H1 (cell line): ENCODE measurements around the gene CX3CL1. TPM values are rescaled to one million over a fixed set of nuclear protein-coding genes. Genes with fewer than 3 reads are reported as not detected.

Experiments used
- CTCF ChIA-PET: fragments of 300-600 bp; sonication (Branson Sonifier 250); formaldehyde crosslinking; loops from one replicate; lab custom pipeline; 2021; ENCODE audit not compliant: partially characterized antibody; lab: Charles Lee
- POLR2A ChIA-PET: fragments of 300-600 bp; sonication (Branson Sonifier 250); formaldehyde crosslinking; loops from one replicate; lab custom pipeline; 2021; ENCODE audit warnings: inconsistent platforms; ENCODE audit not compliant: partially characterized antibody; lab: Charles Lee
- DNase-seq, 2 experiments: peaks; one replicate each; pipeline versions ENCODE4 v3.0.0 to v3.0.0-alpha.2; 2010 to 2022; ENCODE audit warnings: low spot score in 2 of 2, low read depth in 1 of 2, mixed read lengths in 1 of 2
- FAIRE-seq: peaks from 2 replicates; lab custom pipeline; 2011; peaks lifted over from hg19 to GRCh38; lab: Jason Lieb, UNC
- H2AFZ ChIP-seq: 2 replicates; pipeline ENCODE4 v1.8.1; 2012; ENCODE audit warnings: low read length, inconsistent platforms
- H2AK5ac ChIP-seq: 2 replicates; pipeline ENCODE4 v1.6.1; 2013; ENCODE audit warnings: low read depth, low read length
- H2BK120ac ChIP-seq: replicated peaks from 2 replicates; pipeline ENCODE3; 2013; ENCODE audit warnings: low read depth, low read length, inconsistent platforms
- H2BK12ac ChIP-seq: 2 replicates; pipeline ENCODE4 v1.6.1; 2013; ENCODE audit warnings: low read depth, low read length
- H2BK15ac ChIP-seq: 2 replicates; pipeline ENCODE4 v1.6.1; 2013; ENCODE audit warnings: low read length
- H2BK20ac ChIP-seq: 2 replicates; pipeline ENCODE4 v1.6.1; 2013; ENCODE audit warnings: low read length
- H2BK5ac ChIP-seq: 2 replicates; pipeline ENCODE4 v1.6.1; 2013; ENCODE audit warnings: low read depth, low read length
- H3K14ac ChIP-seq: 2 replicates; pipeline ENCODE4 v1.6.1; 2013; ENCODE audit warnings: inconsistent platforms; ENCODE audit not compliant: insufficient read length
- H3K18ac ChIP-seq: 2 replicates; pipeline ENCODE4 v1.6.1; 2013; ENCODE audit warnings: low read length; ENCODE audit errors: extremely low read depth
- H3K23ac ChIP-seq: 2 replicates; pipeline ENCODE4 v1.6.1; 2013; ENCODE audit warnings: inconsistent platforms; ENCODE audit not compliant: insufficient read length
- H3K23me2 ChIP-seq: 2 replicates; pipeline ENCODE4 v1.6.1; 2013; ENCODE audit warnings: low read depth, low read length
- H3K27ac ChIP-seq: 2 replicates; pipeline ENCODE4 v1.6.1; 2011; ENCODE audit warnings: low read depth, low read length, inconsistent platforms
- H3K27me3 ChIP-seq, 4 experiments: replicated peaks in 1 of 4; 1 replicate in 1 of 4; 2 replicates in 3 of 4; pipeline versions ENCODE4 v1.6.1 to v1.8.1; 2011 to 2013; ENCODE audit warnings: low read length in 3 of 4, mild to moderate bottlenecking in 3 of 4, inconsistent platforms in 2 of 4, mixed read lengths in 2 of 4, moderate library complexity in 1 of 4; ENCODE audit not compliant: control insufficient read depth in 3 of 4, insufficient read depth in 3 of 4; ENCODE audit errors: extremely low read depth in 1 of 4
- H3K36me3 ChIP-seq, 4 experiments: 2 replicates each; pipeline versions ENCODE4 v1.6.1 to v1.8.1; 2011 to 2013; ENCODE audit warnings: mild to moderate bottlenecking in 4 of 4, low read length in 3 of 4, moderate library complexity in 2 of 4, control low read depth in 1 of 4, inconsistent platforms in 1 of 4; ENCODE audit not compliant: insufficient read depth in 4 of 4, control insufficient read depth in 2 of 4
- H3K4ac ChIP-seq: replicated peaks from 2 replicates; pipeline ENCODE3; 2013; ENCODE audit warnings: low read length, low read depth, mixed read lengths, inconsistent platforms; ENCODE audit not compliant: insufficient read length
- H3K4me1 ChIP-seq, 4 experiments: replicated peaks in 1 of 4; 1 replicate in 1 of 4; 2 replicates in 3 of 4; pipeline versions ENCODE4 v1.6.1 to v1.8.1; 2011 to 2013; ENCODE audit warnings: low read length in 3 of 4, inconsistent platforms in 2 of 4, mixed read lengths in 1 of 4; ENCODE audit not compliant: insufficient read depth in 4 of 4, control insufficient read depth in 3 of 4
- H3K4me2 ChIP-seq, 2 experiments: 2 replicates each; pipeline versions ENCODE4 v1.6.1 to v1.8.1; 2011 to 2013; ENCODE audit warnings: low read depth in 2 of 2, low read length in 2 of 2, control low read depth in 1 of 2, inconsistent platforms in 1 of 2, mild to moderate bottlenecking in 1 of 2; ENCODE audit not compliant: insufficient read depth in 1 of 2
- H3K4me3 ChIP-seq, 4 experiments: fragments of 200-600, 300-600 bp in 1 of 4; sonication (generic), shearing (Covaris generic), sonication (Bioruptor Twin) in 1 of 4; 2 replicates each; pipeline versions ENCODE4 v1.5.1 to v1.8.1; 2011 to 2016; ENCODE audit warnings: low read length in 4 of 4, low read depth in 3 of 4, control low read depth in 2 of 4, inconsistent platforms in 2 of 4, mild to moderate bottlenecking in 2 of 4, mixed read lengths in 1 of 4, moderate library complexity in 1 of 4; ENCODE audit not compliant: insufficient read depth in 2 of 4; ENCODE audit errors: extremely low read depth in 1 of 4
- H3K56ac ChIP-seq: replicated peaks from 2 replicates; pipeline ENCODE3; 2013; ENCODE audit warnings: low read depth, mild to moderate bottlenecking, mixed read lengths, low read length, inconsistent platforms; ENCODE audit not compliant: insufficient read length
- H3K79me1 ChIP-seq: 2 replicates; pipeline ENCODE4 v1.6.1; 2013; ENCODE audit warnings: low read depth, low read length, control low read depth
- H3K79me2 ChIP-seq, 2 experiments: 2 replicates each; pipeline versions ENCODE4 v1.6.1 to v1.8.1; 2012 to 2013; ENCODE audit warnings: low read length in 2 of 2, mild to moderate bottlenecking in 2 of 2, inconsistent platforms in 1 of 2; ENCODE audit not compliant: insufficient read depth in 2 of 2, control insufficient read depth in 1 of 2
- H3K9ac ChIP-seq, 4 experiments: replicated peaks in 1 of 4; 1 replicate in 1 of 4; 2 replicates in 3 of 4; pipeline versions ENCODE4 v1.6.1 to v1.8.1; 2011 to 2013; ENCODE audit warnings: low read depth in 3 of 4, low read length in 3 of 4, control low read depth in 2 of 4, mild to moderate bottlenecking in 2 of 4, moderate library complexity in 2 of 4, inconsistent platforms in 1 of 4; ENCODE audit errors: extremely low read depth in 1 of 4
- H3K9me3 ChIP-seq, 2 experiments: 2 replicates each; pipeline versions ENCODE4 v1.6.1 to v1.8.1; 2012 to 2013; ENCODE audit warnings: mild to moderate bottlenecking in 2 of 2, moderate library complexity in 2 of 2, control low read depth in 1 of 2, inconsistent platforms in 1 of 2, low read depth in 1 of 2, low read length in 1 of 2, mixed read lengths in 1 of 2; ENCODE audit not compliant: insufficient read depth in 2 of 2
- H4K20me1 ChIP-seq, 2 experiments: replicated peaks in 1 of 2; 2 replicates each; pipeline versions ENCODE3 to v1.8.1; 2011 to 2013; ENCODE audit warnings: inconsistent platforms in 2 of 2, low read length in 2 of 2, mild to moderate bottlenecking in 1 of 2; ENCODE audit not compliant: insufficient read depth in 2 of 2, control insufficient read depth in 1 of 2
- H4K5ac ChIP-seq: 2 replicates; pipeline ENCODE4 v1.6.1; 2013; ENCODE audit warnings: low read length, low read depth, mixed read lengths, inconsistent platforms; ENCODE audit not compliant: insufficient read length
- H4K8ac ChIP-seq: 2 replicates; pipeline ENCODE4 v1.8.0; 2013; ENCODE audit warnings: mild to moderate bottlenecking, moderate library complexity, low read length, inconsistent platforms; ENCODE audit not compliant: insufficient read depth; ENCODE audit errors: extremely low read depth
- H4K91ac ChIP-seq: replicated peaks from 2 replicates; pipeline ENCODE3; 2013; ENCODE audit warnings: low read length, mixed read lengths, inconsistent platforms; ENCODE audit not compliant: insufficient read length
- CTCF ChIP-seq, 3 experiments: IDR thresholded peaks; 1 replicate in 2 of 3; 2 replicates in 1 of 3; pipeline versions ENCODE4 v1.5.1 to v1.6.1; 2011; ENCODE audit warnings: low read length in 3 of 3, mild to moderate bottlenecking in 3 of 3, inconsistent platforms in 2 of 3, low read depth in 1 of 3, moderate library complexity in 1 of 3; ENCODE audit not compliant: insufficient read depth in 1 of 3; ENCODE audit errors: control extremely low read depth in 1 of 3
- HDAC2 ChIP-seq, 2 experiments: fragments of 300-600 bp in 1 of 2; sonication (generic) in 1 of 2; IDR thresholded peaks; 2 replicates each; pipeline ENCODE4 v1.6.1; 2011 to 2012; ENCODE audit warnings: low read depth in 2 of 2, low read length in 2 of 2, mild to moderate bottlenecking in 2 of 2, moderate library complexity in 2 of 2, borderline replicate concordance in 1 of 2, inconsistent platforms in 1 of 2
- RAD21 ChIP-seq, 2 experiments: IDR thresholded peaks in 1 of 2; conservative IDR thresholded peaks in 1 of 2; 2 replicates each; pipeline ENCODE4 v1.6.1; 2011; ENCODE audit warnings: low read depth in 2 of 2, low read length in 2 of 2, improper control_type of control experiment in 1 of 2, inconsistent platforms in 1 of 2, mild to moderate bottlenecking in 1 of 2, moderate library complexity in 1 of 2
- RFX5 ChIP-seq: IDR thresholded peaks from 2 replicates; pipeline ENCODE4 v1.6.1; 2011; ENCODE audit warnings: low read depth, low read length, improper control_type of control experiment, borderline replicate concordance
- SIRT6 ChIP-seq: IDR thresholded peaks from one replicate; pipeline ENCODE4 v1.7.1; 2012; ENCODE audit warnings: low read length, inconsistent platforms
- USF2 ChIP-seq: IDR thresholded peaks from 2 replicates; pipeline ENCODE4 v1.6.1; 2011; ENCODE audit warnings: low read length, improper control_type of control experiment
- YY1 ChIP-seq: IDR thresholded peaks from 2 replicates; pipeline ENCODE4 v1.6.1; 2011; ENCODE audit warnings: low read depth, mild to moderate bottlenecking, low read length
- WGBS, 2 experiments: shearing (Covaris generic) in 1 of 2; methylation state at CpG; one replicate each; pipeline versions ENCODE4 v1.1.6 to v1.1.7; 2013 to 2015; ENCODE audit warnings: low lambda C conversion rate in 2 of 2, mixed read lengths in 2 of 2, inconsistent platforms in 1 of 2, low coverage in 1 of 2, missing lambda C conversion rate in 1 of 2; ENCODE audit not compliant: insufficient replicate concordance in 2 of 2, insufficient coverage in 1 of 2, insufficient read length in 1 of 2; ENCODE audit errors: extremely low coverage in 1 of 2, missing lambda C conversion rate in 1 of 2; 5-methylcytosine and 5-hydroxymethylcytosine counted together
- polyA plus RNA-seq, 7 experiments: library from polyadenylated mRNA; depleted of rRNA in 3 of 7; stranded (reverse) in 5 of 7; unstranded in 2 of 7; fragments of >200 nt in 5 of 7; fragments of 200-250 nt in 2 of 7; gene quantifications; 1 replicate in 5 of 7; 2 replicates in 1 of 7; 4 replicates in 1 of 7; pipeline versions ENCODE4 v1.2.1 to v1.2.3, GENCODE V29; 2011 to 2013; ENCODE audit warnings: missing spikeins in 2 of 7, mixed read lengths in 2 of 7
- total RNA-seq: library from RNA; stranded (reverse); fragmentation: NEBNext Ultra II Directional; extraction: Animal tissue kit (Norgen Biotek cat#: 25700); gene quantifications from 2 replicates; pipeline ENCODE4 v1.2.1, GENCODE V29; 2021

The CX3CL1 gene
- total and polyA plus RNA-seq, 2 of the 8 experiments (the other 6 are each of a cell fraction or from before 2014, with no cell fraction given): 1.4 to 3.0 TPM

GRCh38 chr16:57377080-57377841, 5.0 kb downstream of the CX3CL1 start:
- Histone ChIP-seq H2AFZ (no peak overlapping the region), H4K8ac (no peak overlapping the region), H2BK20ac (no peak overlapping the region), H3K4ac (no peak overlapping the region), H3K9ac (no peak overlapping the region), H3K36me3 (no peaks in the 10 kb centered on the region), H2BK5ac (peak overlapping the region; percentile 24; the same call in 1 of the 2 replicates), H3K9me3 (no peaks in the 10 kb centered on the region), H3K56ac (no peak overlapping the region), H3K23ac (no peak overlapping the region), H2BK12ac (no peak overlapping the region), H3K14ac (no peak overlapping the region), H3K27me3 (no peaks in the 10 kb centered on the region), H2BK120ac (no peak overlapping the region), H3K4me1 (peaks cover 0 to 18% (median 15%) of the 10 kb centered on the region in 4 experiments; a peak in 6 of 7 replicates)
- DNase-seq: no peak
- CTCF ChIA-PET: interaction anchor here (0.6 to 3.3 kb wide), 12 partner anchors 9 to 199 kb away, joined by 3 to 15 read pairs (median 4); partner anchors contain the start of gene CCL17
- 92% methylated on average over 5 of the region's 5 CpGs; no CpG with 5 or more reads in 1 of the 2 experiments for WGBS, 2 experiments
- TF ChIP-seq HDAC2 (IDR thresholded peaks at IDR 0.05; ENCODE audit: borderline replicate concordance in 1 of 2, low read depth in 2 of 2, low read length in 2 of 2): no peak
- TF ChIP-seq SIRT6: no peak
- TF ChIP-seq RFX5: no peak
- peak in 1 of 2 experiments; percentile 33; a peak in 1 of 4 replicates for TF ChIP-seq RAD21 (IDR thresholded peaks at IDR 0.05 in 1 of 2, conservative IDR thresholded peaks at IDR 0.05 in 1 of 2; ENCODE audit: low read depth in 2 of 2, low read length in 2 of 2)
- no peak for TF ChIP-seq YY1
- no peak for TF ChIP-seq USF2
- peak in 2 of 3 experiments; percentile 28 to 35; a peak in 3 of 4 replicates for TF ChIP-seq CTCF (IDR thresholded peaks at IDR 0.05; ENCODE audit: control extremely low read depth in 1 of 3, insufficient read depth in 1 of 3, low read depth in 1 of 3, low read length in 3 of 3)
- TF ChIP-seq, all 59 proteins: peak for 2
- H2AK5ac ChIP-seq: no peak overlapping the region
- H4K91ac ChIP-seq: no peak overlapping the region
- H3K4me3 ChIP-seq: no peak overlapping the region
- H3K79me2 ChIP-seq: no peaks in the 10 kb centered on the region
- H3K79me1 ChIP-seq: no peaks in the 10 kb centered on the region; the same call in 1 of the 2 replicates
- H4K20me1 ChIP-seq: no peaks in the 10 kb centered on the region
- no peak for FAIRE-seq
- POLR2A ChIA-PET: interaction anchor here (1.5 kb wide), 1 partner anchor 10 kb away, joined by 5 read pairs; no protein-coding TSS in a partner anchor
- no peak overlapping the region for H4K5ac ChIP-seq
- H3K27ac ChIP-seq: no peak overlapping the region
- no peak overlapping the region for H3K4me2 ChIP-seq
- peaks cover 8% of the 10 kb centered on the region; the same call in 1 of the 2 replicates for H3K23me2 ChIP-seq
- no peak overlapping the region for H2BK15ac ChIP-seq
- no peak overlapping the region for H3K18ac ChIP-seq
